Measurements from ENCODE around the gene ANKS1B.

DNA sequence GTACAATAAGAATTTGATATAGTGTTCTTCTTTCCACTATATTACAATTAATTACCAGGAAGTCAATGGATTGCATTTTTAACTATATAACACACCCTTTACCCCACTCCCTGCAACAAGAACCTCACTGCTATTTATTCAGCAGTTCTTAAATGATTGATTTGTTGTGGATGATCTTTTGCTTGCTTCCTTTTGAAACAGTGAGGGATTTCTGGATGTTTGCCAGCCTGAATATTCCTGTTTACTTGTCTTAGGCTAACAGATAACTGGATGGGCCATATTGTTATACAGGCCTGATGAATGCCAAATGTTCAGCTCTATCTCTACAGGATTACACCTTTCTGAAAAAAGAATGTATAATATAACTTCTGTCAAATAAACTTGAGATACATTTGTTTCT, 842.1 kb downstream of the ANKS1B start:
- TF ChIP-seq, protein P1, sequence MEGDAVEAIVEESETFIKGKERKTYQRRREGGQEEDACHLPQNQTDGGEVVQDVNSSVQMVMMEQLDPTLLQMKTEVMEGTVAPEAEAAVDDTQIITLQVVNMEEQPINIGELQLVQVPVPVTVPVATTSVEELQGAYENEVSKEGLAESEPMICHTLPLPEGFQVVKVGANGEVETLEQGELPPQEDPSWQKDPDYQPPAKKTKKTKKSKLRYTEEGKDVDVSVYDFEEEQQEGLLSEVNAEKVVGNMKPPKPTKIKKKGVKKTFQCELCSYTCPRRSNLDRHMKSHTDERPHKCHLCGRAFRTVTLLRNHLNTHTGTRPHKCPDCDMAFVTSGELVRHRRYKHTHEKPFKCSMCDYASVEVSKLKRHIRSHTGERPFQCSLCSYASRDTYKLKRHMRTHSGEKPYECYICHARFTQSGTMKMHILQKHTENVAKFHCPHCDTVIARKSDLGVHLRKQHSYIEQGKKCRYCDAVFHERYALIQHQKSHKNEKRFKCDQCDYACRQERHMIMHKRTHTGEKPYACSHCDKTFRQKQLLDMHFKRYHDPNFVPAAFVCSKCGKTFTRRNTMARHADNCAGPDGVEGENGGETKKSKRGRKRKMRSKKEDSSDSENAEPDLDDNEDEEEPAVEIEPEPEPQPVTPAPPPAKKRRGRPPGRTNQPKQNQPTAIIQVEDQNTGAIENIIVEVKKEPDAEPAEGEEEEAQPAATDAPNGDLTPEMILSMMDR (IDR thresholded peaks at IDR 0.05; ENCODE audit: low read depth, low read length, missing input control), result no peak
- TF ChIP-seq GABPA (IDR thresholded peaks at IDR 0.05 in 1 of 2, conservative IDR thresholded peaks at IDR 0.05 in 1 of 2) (no peak), TAF1 (conservative IDR thresholded peaks at IDR 0.05) (no peak), HNF4A (conservative IDR thresholded peaks at IDR 0.05) (no peak), RAD21 (IDR thresholded peaks at IDR 0.05) (no peak), SP1 (IDR thresholded peaks at IDR 0.05) (no peak)
- TF ChIP-seq, protein P2, sequence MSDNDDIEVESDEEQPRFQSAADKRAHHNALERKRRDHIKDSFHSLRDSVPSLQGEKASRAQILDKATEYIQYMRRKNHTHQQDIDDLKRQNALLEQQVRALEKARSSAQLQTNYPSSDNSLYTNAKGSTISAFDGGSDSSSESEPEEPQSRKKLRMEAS (IDR thresholded peaks at IDR 0.05), result no peak
- TF ChIP-seq, protein P3, sequence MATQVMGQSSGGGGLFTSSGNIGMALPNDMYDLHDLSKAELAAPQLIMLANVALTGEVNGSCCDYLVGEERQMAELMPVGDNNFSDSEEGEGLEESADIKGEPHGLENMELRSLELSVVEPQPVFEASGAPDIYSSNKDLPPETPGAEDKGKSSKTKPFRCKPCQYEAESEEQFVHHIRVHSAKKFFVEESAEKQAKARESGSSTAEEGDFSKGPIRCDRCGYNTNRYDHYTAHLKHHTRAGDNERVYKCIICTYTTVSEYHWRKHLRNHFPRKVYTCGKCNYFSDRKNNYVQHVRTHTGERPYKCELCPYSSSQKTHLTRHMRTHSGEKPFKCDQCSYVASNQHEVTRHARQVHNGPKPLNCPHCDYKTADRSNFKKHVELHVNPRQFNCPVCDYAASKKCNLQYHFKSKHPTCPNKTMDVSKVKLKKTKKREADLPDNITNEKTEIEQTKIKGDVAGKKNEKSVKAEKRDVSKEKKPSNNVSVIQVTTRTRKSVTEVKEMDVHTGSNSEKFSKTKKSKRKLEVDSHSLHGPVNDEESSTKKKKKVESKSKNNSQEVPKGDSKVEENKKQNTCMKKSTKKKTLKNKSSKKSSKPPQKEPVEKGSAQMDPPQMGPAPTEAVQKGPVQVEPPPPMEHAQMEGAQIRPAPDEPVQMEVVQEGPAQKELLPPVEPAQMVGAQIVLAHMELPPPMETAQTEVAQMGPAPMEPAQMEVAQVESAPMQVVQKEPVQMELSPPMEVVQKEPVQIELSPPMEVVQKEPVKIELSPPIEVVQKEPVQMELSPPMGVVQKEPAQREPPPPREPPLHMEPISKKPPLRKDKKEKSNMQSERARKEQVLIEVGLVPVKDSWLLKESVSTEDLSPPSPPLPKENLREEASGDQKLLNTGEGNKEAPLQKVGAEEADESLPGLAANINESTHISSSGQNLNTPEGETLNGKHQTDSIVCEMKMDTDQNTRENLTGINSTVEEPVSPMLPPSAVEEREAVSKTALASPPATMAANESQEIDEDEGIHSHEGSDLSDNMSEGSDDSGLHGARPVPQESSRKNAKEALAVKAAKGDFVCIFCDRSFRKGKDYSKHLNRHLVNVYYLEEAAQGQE (IDR thresholded peaks at IDR 0.05), result no peak
